Ascending aorta (tissue), 2 donors: Measurements from ENCODE around the gene SLC13A2. TPM values are rescaled to one million over a fixed set of nuclear protein-coding genes. Genes with fewer than 3 reads are reported as not detected.

Experiments
- DNase-seq, 2 donors: peaks; one replicate each; pipeline ENCODE4 v3.0.0-alpha.2; 2019; ENCODE audit warnings: low spot score in 2 of 2
- H3K27ac ChIP-seq, 2 donors: fragments of 200-600 bp; sonication (generic); one replicate each; pipeline ENCODE4 v1.5.1; 2016 to 2017; ENCODE audit warnings: mild to moderate bottlenecking in 1 of 2
- H3K27me3 ChIP-seq: fragments of 200-600 bp; sonication (generic); one replicate; pipeline ENCODE4 v1.5.1; 2017
- H3K36me3 ChIP-seq, 2 donors: fragments of 200-600 bp; sonication (generic); one replicate each; pipeline ENCODE4 v1.5.1; 2016
- H3K4me1 ChIP-seq, 2 donors: fragments of 200-600 bp; sonication (generic); one replicate each; pipeline ENCODE4 v1.5.1; 2016 to 2017; ENCODE audit warnings: mild to moderate bottlenecking in 1 of 2
- H3K4me3 ChIP-seq, 2 donors: fragments of 200-600 bp; sonication (generic); one replicate each; pipeline ENCODE4 v1.5.1; 2016 to 2017; ENCODE audit warnings: mild to moderate bottlenecking in 1 of 2
- H3K9me3 ChIP-seq, 2 donors: fragments of 200-600 bp; sonication (generic); one replicate each; pipeline ENCODE4 v1.5.1; 2016
- CTCF ChIP-seq, 3 experiments: fragments of 200-600 bp in 2 of 3; fragments of 450-650 bp in 1 of 3; sonication (generic) in 2 of 3; IDR thresholded peaks; one replicate each; pipeline ENCODE4 v1.5.1; 2016 to 2019; ENCODE audit warnings: antibody characterized with exemption in 3 of 3, mild to moderate bottlenecking in 1 of 3, moderate library complexity in 1 of 3
- intact Hi-C: fragments of 100-400 bp; cut with DNase I; formaldehyde crosslinking; loops from one replicate; pipeline ENCODE4 v1.15.1; 2023
- total RNA-seq: library from RNA; depleted of rRNA; stranded (reverse); fragments of >200 nt; gene quantifications from one replicate; pipeline ENCODE4 v1.1.0, GENCODE V29; 2016

Gene SLC13A2
- total RNA-seq, 1 donor from 2014 or later: not detected

GRCh38 chr17:28493460-28493859, 20.0 kb downstream of the SLC13A2 start:
- no peaks in the 10 kb centered on the region for H3K36me3 ChIP-seq
- H3K9me3 ChIP-seq: no peaks in the 10 kb centered on the region
- no peak for TF ChIP-seq CTCF (IDR thresholded peaks at IDR 0.05)
- H3K27me3 ChIP-seq: no peaks in the 10 kb centered on the region
- no peak overlapping the region for H3K4me3 ChIP-seq
- DNase-seq: no peak
- intact Hi-C loops: no loop called here
- no peaks in the 10 kb centered on the region for H3K4me1 ChIP-seq
- no peak overlapping the region for H3K27ac ChIP-seq

DNA sequence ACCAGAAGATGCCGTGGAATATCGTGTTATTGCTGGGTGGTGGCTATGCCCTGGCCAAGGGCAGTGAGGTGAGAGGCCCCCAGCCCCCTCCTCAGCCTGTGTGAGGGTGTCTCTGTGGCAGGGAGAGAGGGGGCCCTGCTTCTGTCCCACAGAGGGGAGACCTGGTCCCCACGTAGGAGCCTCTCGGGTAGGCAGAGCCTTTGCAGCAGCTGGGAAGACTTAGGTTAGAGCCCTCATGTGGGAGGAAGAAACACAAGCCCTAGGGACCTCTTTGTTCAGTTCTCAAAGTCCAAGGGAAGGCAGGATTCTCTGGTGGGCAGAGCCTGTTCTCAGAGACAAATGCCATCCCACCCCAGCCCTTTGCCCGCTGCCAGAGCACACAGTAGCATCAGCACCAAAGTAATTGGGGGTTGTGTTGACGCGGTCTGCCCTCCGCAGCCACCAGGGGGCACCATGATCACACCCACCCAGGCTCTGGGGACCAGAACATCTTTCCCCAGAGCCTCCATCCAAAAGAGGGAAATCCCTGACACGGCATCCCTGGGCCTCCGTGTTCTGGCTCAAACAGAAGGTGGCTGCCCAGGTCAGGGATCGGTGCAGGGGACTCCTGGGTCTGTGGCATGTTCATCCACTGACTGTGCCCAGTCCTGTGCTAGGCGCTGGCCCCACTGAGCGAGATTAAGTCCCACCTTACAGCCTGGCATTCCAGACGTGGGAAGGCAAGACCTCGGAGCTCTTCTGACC, 21.2 kb downstream of the SLC13A2 start:
- H3K27me3 ChIP-seq: no peaks in the 10 kb centered on the region
- no peaks in the 10 kb centered on the region for H3K36me3 ChIP-seq
- H3K9me3 ChIP-seq: no peaks in the 10 kb centered on the region
- DNase-seq: peak in 1 of 2 donors; percentile 75
- TF ChIP-seq CTCF (IDR thresholded peaks at IDR 0.05): peak; percentile 64 to 91 (median 69)
- H3K4me1 ChIP-seq: no peaks in the 10 kb centered on the region
- intact Hi-C loops: loop anchor here (1.0 to 2.0 kb wide), 2 partner anchors 46 to 116 kb away; no protein-coding TSS in a partner anchor
- H3K27ac ChIP-seq: no peak overlapping the region
- no peak overlapping the region for H3K4me3 ChIP-seq

DNA sequence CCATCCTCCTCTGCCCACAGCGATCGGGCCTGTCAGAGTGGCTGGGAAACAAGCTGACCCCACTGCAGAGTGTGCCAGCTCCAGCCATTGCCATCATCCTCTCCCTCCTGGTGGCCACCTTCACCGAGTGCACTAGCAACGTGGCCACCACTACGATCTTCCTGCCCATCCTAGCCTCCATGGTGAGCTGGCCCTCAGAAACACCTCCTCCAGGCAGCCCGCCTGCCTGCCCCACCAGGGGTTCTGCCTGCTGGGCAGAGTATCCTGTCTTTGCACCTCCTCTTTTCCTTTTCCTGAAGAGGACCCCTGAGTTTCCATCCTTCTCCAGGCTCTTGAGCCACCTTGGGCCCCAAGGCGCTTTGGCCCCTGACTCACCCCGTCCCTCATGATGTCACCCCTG, 22.2 kb downstream of the SLC13A2 start:
- Histone ChIP-seq H3K36me3 (no peaks in the 10 kb centered on the region), H3K4me1 (no peaks in the 10 kb centered on the region), H3K27ac (no peak overlapping the region), H3K27me3 (no peaks in the 10 kb centered on the region), H3K4me3 (no peak overlapping the region), H3K9me3 (no peaks in the 10 kb centered on the region)
- TF ChIP-seq CTCF (IDR thresholded peaks at IDR 0.05): no peak
- intact Hi-C loops: loop anchor here (2.0 kb wide), 1 partner anchor 115 kb away; no protein-coding TSS in a partner anchor
- DNase-seq: no peak

DNA sequence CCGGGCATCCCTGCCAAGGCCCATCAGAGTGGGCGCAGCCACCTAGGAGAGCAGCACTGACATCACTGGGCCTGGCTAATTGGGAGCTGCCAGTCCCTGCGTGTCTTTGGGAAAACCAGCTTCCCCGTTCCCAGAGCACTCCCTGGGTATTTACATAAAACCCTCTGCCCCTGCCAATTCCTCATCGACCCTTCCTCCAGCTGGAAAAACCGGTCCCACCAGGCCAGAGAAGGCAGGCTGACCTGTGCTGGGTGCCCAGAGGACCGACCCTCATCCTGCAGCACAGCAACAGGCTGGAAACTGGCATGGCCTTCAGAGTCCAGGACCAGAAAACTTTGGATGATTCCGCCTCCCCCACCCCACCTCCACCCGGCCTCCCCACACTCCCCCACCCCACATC, 24.5 kb downstream of the SLC13A2 start:
- Histone ChIP-seq H3K27me3 (no peaks in the 10 kb centered on the region), H3K9me3 (no peaks in the 10 kb centered on the region), H3K27ac (no peak overlapping the region), H3K4me1 (no peaks in the 10 kb centered on the region), H3K4me3 (no peak overlapping the region), H3K36me3 (no peaks in the 10 kb centered on the region)
- intact Hi-C loops: no loop called here
- TF ChIP-seq CTCF (IDR thresholded peaks at IDR 0.05): no peak
- DNase-seq: no peak

GRCh38 chr17:28498652-28499363, 25.4 kb downstream of the SLC13A2 start:
- Histone ChIP-seq H3K36me3 (no peaks in the 10 kb centered on the region), H3K27me3 (no peaks in the 10 kb centered on the region), H3K4me3 (no peak overlapping the region), H3K9me3 (no peaks in the 10 kb centered on the region), H3K27ac (no peak overlapping the region), H3K4me1 (no peaks in the 10 kb centered on the region)
- intact Hi-C loops: no loop called here
- no peak for TF ChIP-seq CTCF (IDR thresholded peaks at IDR 0.05)
- DNase-seq: no peak
